Esophagus muscularis mucosa (tissue), 4 donors: ENCODE data around the gene BSND.

Experiments used
- EP300 ChIP-seq: sonication (generic); formaldehyde crosslinking; IDR thresholded peaks from one replicate; pipeline ENCODE4 v1.6.1; 2017; ENCODE audit warnings: antibody characterized with exemption
- POLR2AphosphoS5 ChIP-seq, 2 donors: sonication (generic); formaldehyde crosslinking; IDR thresholded peaks; one replicate each; pipeline ENCODE4 v1.6.1; 2017; ENCODE audit warnings: antibody characterized with exemption in 2 of 2
- TF ChIP-seq, protein P1 (sequence below), 3 experiments: fragments of 200-600 bp in 2 of 3; fragments of 450-650 bp in 1 of 3; sonication (generic) in 2 of 3; IDR thresholded peaks; one replicate each; pipeline ENCODE4 v1.5.1; 2017 to 2019; ENCODE audit warnings: antibody characterized with exemption in 3 of 3, mild to moderate bottlenecking in 2 of 3, moderate library complexity in 1 of 3

DNA sequence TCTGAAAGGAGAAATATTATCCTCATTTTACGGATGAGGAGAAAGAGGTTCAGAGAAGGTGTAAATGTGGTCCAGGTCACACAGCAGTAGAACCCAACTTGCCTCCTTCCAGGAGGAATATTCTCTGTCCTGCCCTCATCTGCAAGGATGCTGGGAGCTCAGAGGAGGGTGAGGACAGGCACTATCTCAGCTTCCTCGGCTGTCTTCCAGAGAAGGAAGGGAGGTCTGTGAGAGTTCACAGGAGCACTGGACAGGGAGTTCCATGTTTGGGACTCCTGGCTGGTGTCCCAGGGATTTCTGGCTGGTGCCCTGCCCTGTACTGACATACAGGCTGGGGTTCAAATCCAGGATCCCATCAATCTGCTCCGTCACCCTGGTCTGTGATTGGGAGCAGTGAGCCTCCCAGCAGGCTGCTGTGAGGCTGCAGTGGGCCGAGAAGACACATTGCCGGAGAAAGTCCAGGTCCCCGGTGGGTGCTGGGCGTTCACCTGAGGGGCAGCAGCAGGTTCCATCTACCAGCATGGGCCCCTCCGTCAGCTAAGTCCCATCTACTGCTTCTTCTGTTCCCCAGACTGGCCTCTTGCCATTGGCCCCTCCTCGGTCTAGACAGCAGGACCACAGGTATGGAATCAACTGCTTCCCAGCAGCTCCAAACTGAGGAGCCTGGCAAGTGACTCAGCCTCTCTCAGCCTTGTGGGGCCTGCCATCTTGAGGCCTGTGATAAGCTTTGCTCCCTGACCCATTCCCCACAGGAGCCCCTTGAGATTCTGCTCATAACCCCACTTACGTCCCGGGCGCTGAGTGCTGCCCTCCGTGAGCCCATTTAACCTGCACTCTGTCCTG is 8.5 kb upstream of the BSND start:
- TF ChIP-seq, protein P1, sequence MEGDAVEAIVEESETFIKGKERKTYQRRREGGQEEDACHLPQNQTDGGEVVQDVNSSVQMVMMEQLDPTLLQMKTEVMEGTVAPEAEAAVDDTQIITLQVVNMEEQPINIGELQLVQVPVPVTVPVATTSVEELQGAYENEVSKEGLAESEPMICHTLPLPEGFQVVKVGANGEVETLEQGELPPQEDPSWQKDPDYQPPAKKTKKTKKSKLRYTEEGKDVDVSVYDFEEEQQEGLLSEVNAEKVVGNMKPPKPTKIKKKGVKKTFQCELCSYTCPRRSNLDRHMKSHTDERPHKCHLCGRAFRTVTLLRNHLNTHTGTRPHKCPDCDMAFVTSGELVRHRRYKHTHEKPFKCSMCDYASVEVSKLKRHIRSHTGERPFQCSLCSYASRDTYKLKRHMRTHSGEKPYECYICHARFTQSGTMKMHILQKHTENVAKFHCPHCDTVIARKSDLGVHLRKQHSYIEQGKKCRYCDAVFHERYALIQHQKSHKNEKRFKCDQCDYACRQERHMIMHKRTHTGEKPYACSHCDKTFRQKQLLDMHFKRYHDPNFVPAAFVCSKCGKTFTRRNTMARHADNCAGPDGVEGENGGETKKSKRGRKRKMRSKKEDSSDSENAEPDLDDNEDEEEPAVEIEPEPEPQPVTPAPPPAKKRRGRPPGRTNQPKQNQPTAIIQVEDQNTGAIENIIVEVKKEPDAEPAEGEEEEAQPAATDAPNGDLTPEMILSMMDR (IDR thresholded peaks at IDR 0.05), result no peak
- TF ChIP-seq POLR2AphosphoS5 (IDR thresholded peaks at IDR 0.05) (no peak), EP300 (no peak)
